CD14-positive monocyte (primary cell): ENCODE measurements around the gene INPP4B. TPM values are rescaled to one million over a fixed set of nuclear protein-coding genes. Genes with fewer than 3 reads are reported as not detected.

ENCODE experiments used
- DNase-seq, 3 donors: peaks; one replicate each; pipeline ENCODE4 v3.0.0-alpha.2; 2011 to 2022
- H2AFZ ChIP-seq: 2 replicates; pipeline ENCODE4 v1.6.0; 2012; ENCODE audit warnings: mild to moderate bottlenecking, low read depth, low read length, inconsistent platforms; ENCODE audit not compliant: insufficient read depth, poor library complexity, severe bottlenecking
- H3K27ac ChIP-seq, 2 donors: 1 replicate in 1 of 2; 2 replicates in 1 of 2; pipeline ENCODE4 v1.5.1; 2012 to 2013; ENCODE audit warnings: low read length in 2 of 2, control low read depth in 1 of 2, inconsistent platforms in 1 of 2, low read depth in 1 of 2, mild to moderate bottlenecking in 1 of 2
- H3K27me3 ChIP-seq, 2 donors: one replicate each; pipeline versions ENCODE4 v1.6.0 to v1.6.1; 2011 to 2013; ENCODE audit warnings: low read length in 2 of 2; ENCODE audit not compliant: control insufficient read depth in 2 of 2, insufficient read depth in 2 of 2
- H3K36me3 ChIP-seq, 2 donors: replicated peaks in 1 of 2; 1 replicate in 1 of 2; 2 replicates in 1 of 2; pipeline versions ENCODE4 v1.5.1 to v1.6.1; 2012 to 2013; ENCODE audit warnings: low read length in 2 of 2, control low read depth in 1 of 2, inconsistent platforms in 1 of 2, mild to moderate bottlenecking in 1 of 2; ENCODE audit not compliant: insufficient read depth in 2 of 2, control insufficient read depth in 1 of 2
- H3K4me1 ChIP-seq, 2 donors: 1 replicate in 1 of 2; 2 replicates in 1 of 2; pipeline versions ENCODE4 v1.5.1 to v1.6.1; 2012 to 2013; ENCODE audit warnings: low read length in 2 of 2, control low read depth in 1 of 2, inconsistent platforms in 1 of 2, mild to moderate bottlenecking in 1 of 2, moderate library complexity in 1 of 2; ENCODE audit not compliant: insufficient read depth in 2 of 2, control insufficient read depth in 1 of 2
- H3K4me2 ChIP-seq: replicated peaks from 2 replicates; pipeline ENCODE3; 2012; ENCODE audit warnings: low read length, moderate library complexity, mild to moderate bottlenecking; ENCODE audit not compliant: poor library complexity, severe bottlenecking; ENCODE audit errors: extremely low read depth
- H3K4me3 ChIP-seq, 3 experiments: fragments of 200-600 bp in 1 of 3; sonication (generic) in 1 of 3; replicated peaks in 1 of 3; 1 replicate in 2 of 3; 2 replicates in 1 of 3; pipeline ENCODE4 v1.5.1; 2011 to 2013; ENCODE audit warnings: low read length in 3 of 3, mild to moderate bottlenecking in 3 of 3, control low read depth in 2 of 3, low read depth in 2 of 3, inconsistent platforms in 1 of 3, moderate library complexity in 1 of 3
- H3K79me2 ChIP-seq: 2 replicates; pipeline ENCODE4 v1.6.0; 2012; ENCODE audit warnings: mild to moderate bottlenecking, control low read depth, inconsistent platforms, low read length, moderate library complexity; ENCODE audit not compliant: insufficient read depth
- H3K9ac ChIP-seq: 2 replicates; pipeline ENCODE4 v1.6.0; 2017; ENCODE audit warnings: low read length, mild to moderate bottlenecking; ENCODE audit not compliant: insufficient read depth, poor library complexity, severe bottlenecking
- H3K9me3 ChIP-seq, 2 donors: replicated peaks in 1 of 2; 1 replicate in 1 of 2; 2 replicates in 1 of 2; pipeline versions ENCODE4 v1.5.1 to v1.6.1; 2012 to 2013; ENCODE audit warnings: low read length in 2 of 2, control low read depth in 1 of 2; ENCODE audit not compliant: control insufficient read depth in 1 of 2, insufficient read depth in 1 of 2
- H4K20me1 ChIP-seq: 2 replicates; pipeline ENCODE4 v1.6.0; 2012; ENCODE audit warnings: mild to moderate bottlenecking, low read length, control low read depth, moderate library complexity; ENCODE audit not compliant: insufficient read depth
- H3K27ac Mint-ChIP-seq, 7 donors: one replicate each; pipeline ENCODE4 v1.8.0; 2020; ENCODE audit warnings: mild to moderate bottlenecking in 7 of 7, mixed read lengths in 7 of 7, moderate library complexity in 6 of 7, inconsistent platforms in 2 of 7
- H3K27me3 Mint-ChIP-seq, 3 donors: one replicate each; pipeline ENCODE4 v1.8.0; 2021 to 2022; ENCODE audit warnings: low read depth in 3 of 3, mild to moderate bottlenecking in 3 of 3, mixed read lengths in 3 of 3, moderate library complexity in 3 of 3, inconsistent platforms in 1 of 3
- H3K36me3 Mint-ChIP-seq, 2 donors: one replicate each; pipeline ENCODE4 v1.8.0; 2020; ENCODE audit warnings: mixed read lengths in 2 of 2, inconsistent platforms in 1 of 2, mild to moderate bottlenecking in 1 of 2
- H3K4me1 Mint-ChIP-seq: one replicate; pipeline ENCODE4 v1.8.0; 2020; ENCODE audit warnings: mild to moderate bottlenecking, mixed read lengths
- H3K4me3 Mint-ChIP-seq, 2 donors: one replicate each; pipeline ENCODE4 v1.8.0; 2020; ENCODE audit warnings: mild to moderate bottlenecking in 2 of 2, mixed read lengths in 2 of 2, moderate library complexity in 1 of 2
- H3K9me3 Mint-ChIP-seq, 7 donors: one replicate each; pipeline ENCODE4 v1.8.0; 2020 to 2022; ENCODE audit warnings: mixed read lengths in 7 of 7, mild to moderate bottlenecking in 6 of 7, moderate library complexity in 6 of 7, inconsistent platforms in 2 of 7
- WGBS: methylation state at CpG from one replicate; pipeline ENCODE4 v1.1.5; 2013; ENCODE audit warnings: missing lambda C conversion rate; ENCODE audit not compliant: insufficient coverage; 5-methylcytosine and 5-hydroxymethylcytosine counted together
- intact Hi-C, 2 donors: fragments of 100-400 bp; cut with micrococcal nuclease; formaldehyde crosslinking; loops; one replicate each; pipeline versions ENCODE4 v1.15.0 to v1.15.1; 2023
- polyA plus RNA-seq, 3 donors: library from polyadenylated mRNA; depleted of rRNA in 1 of 3; unstranded in 2 of 3; stranded (reverse) in 1 of 3; fragments of 300-500 nt in 2 of 3; fragments of >200 nt in 1 of 3; fragmentation: Illumina TruSeq in 2 of 3; gene quantifications; 1 replicate in 2 of 3; 2 replicates in 1 of 3; pipeline ENCODE4 v1.2.3, GENCODE V29; 2012 to 2021
- TF ChIP-seq, protein P1 (sequence below): fragments of 200-600 bp; IDR thresholded peaks from one replicate; pipeline ENCODE4 v1.8.0; 2022; ENCODE audit warnings: antibody characterized with exemption, mild to moderate bottlenecking

INPP4B gene
- polyA plus RNA-seq, 3 donors: 0.13 to 0.38 (median 0.22) TPM

GRCh38 chr4:142404191-142404611 lies 441.9 kb downstream of the INPP4B start:
- Histone ChIP-seq H3K4me1 (peaks cover 14 to 17% of the 10 kb centered on the region in 2 donors), H3K9me3 (no peaks in the 10 kb centered on the region), H3K27ac (no peak overlapping the region), H3K79me2 (no peaks in the 10 kb centered on the region), H4K20me1 (no peaks in the 10 kb centered on the region), H3K9ac (no peak overlapping the region), H3K27me3 (no peaks in the 10 kb centered on the region), H3K4me2 (no peak overlapping the region), H3K36me3 (no peaks in the 10 kb centered on the region), H3K4me3 (no peak overlapping the region), H2AFZ (no peak overlapping the region)
- H3K36me3 Mint-ChIP-seq: no peaks in the 10 kb centered on the region
- intact Hi-C loops: no loop called here
- H3K4me1 Mint-ChIP-seq: peaks cover 18% of the 10 kb centered on the region
- H3K9me3 Mint-ChIP-seq: peaks cover 0 to 1% (median 0%) of the 10 kb centered on the region in 7 donors
- H3K27ac Mint-ChIP-seq: no peak overlapping the region
- H3K27me3 Mint-ChIP-seq: peaks cover 0 to 2% (median 0%) of the 10 kb centered on the region in 3 donors
- WGBS: no CpG with 5 or more reads among the region's 3 CpGs
- DNase-seq: no peak
- TF ChIP-seq, protein P1, sequence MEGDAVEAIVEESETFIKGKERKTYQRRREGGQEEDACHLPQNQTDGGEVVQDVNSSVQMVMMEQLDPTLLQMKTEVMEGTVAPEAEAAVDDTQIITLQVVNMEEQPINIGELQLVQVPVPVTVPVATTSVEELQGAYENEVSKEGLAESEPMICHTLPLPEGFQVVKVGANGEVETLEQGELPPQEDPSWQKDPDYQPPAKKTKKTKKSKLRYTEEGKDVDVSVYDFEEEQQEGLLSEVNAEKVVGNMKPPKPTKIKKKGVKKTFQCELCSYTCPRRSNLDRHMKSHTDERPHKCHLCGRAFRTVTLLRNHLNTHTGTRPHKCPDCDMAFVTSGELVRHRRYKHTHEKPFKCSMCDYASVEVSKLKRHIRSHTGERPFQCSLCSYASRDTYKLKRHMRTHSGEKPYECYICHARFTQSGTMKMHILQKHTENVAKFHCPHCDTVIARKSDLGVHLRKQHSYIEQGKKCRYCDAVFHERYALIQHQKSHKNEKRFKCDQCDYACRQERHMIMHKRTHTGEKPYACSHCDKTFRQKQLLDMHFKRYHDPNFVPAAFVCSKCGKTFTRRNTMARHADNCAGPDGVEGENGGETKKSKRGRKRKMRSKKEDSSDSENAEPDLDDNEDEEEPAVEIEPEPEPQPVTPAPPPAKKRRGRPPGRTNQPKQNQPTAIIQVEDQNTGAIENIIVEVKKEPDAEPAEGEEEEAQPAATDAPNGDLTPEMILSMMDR: no peak
- no peak overlapping the region for H3K4me3 Mint-ChIP-seq

- Histone ChIP-seq H3K9me3 (no peaks in the 10 kb centered on the region), H3K4me2 (no peak overlapping the region), H3K4me1 (peaks cover 14 to 17% of the 10 kb centered on the region in 2 donors), H2AFZ (no peak overlapping the region), H3K79me2 (no peaks in the 10 kb centered on the region), H3K27ac (no peak overlapping the region), H3K27me3 (no peaks in the 10 kb centered on the region), H3K4me3 (no peak overlapping the region), H3K9ac (no peak overlapping the region), H4K20me1 (no peaks in the 10 kb centered on the region), H3K36me3 (no peaks in the 10 kb centered on the region)
- intact Hi-C loops: no loop called here
- Mint-ChIP-seq H3K27ac (no peak overlapping the region), H3K4me1 (peaks cover 18% of the 10 kb centered on the region), H3K9me3 (peaks cover 0 to 2% (median 0%) of the 10 kb centered on the region in 7 donors), H3K36me3 (no peaks in the 10 kb centered on the region), H3K27me3 (peaks cover 0 to 2% (median 0%) of the 10 kb centered on the region in 3 donors), H3K4me3 (no peak overlapping the region)
- TF ChIP-seq, protein P1: no peak
- DNase-seq: no peak
- 40% methylated on average over 2 of the region's 2 CpGs for WGBS
Measured at GRCh38 chr4:142402900-142403299, 443.2 kb downstream of the INPP4B start.
